Panc1 (cell line): ENCODE measurements around the gene SYPL2.

Experiments
- POLR2AphosphoS5 ChIP-seq: IDR thresholded peaks from 2 replicates; pipeline ENCODE4 v1.6.1; 2012; ENCODE audit warnings: mild to moderate bottlenecking, low read depth, low read length, moderate library complexity
- SIN3A ChIP-seq: IDR thresholded peaks from 2 replicates; pipeline ENCODE4 v1.6.1; 2012; ENCODE audit warnings: low read depth, mild to moderate bottlenecking, low read length, moderate library complexity, borderline replicate concordance; ENCODE audit not compliant: insufficient read depth
- TF ChIP-seq, protein P1 (sequence below): fragments of 450-650 bp; IDR thresholded peaks from 2 replicates; pipeline ENCODE4 v1.5.1; 2017; ENCODE audit warnings: mild to moderate bottlenecking
- TF ChIP-seq, protein P2 (sequence below), 2 experiments: IDR thresholded peaks; 2 replicates each; pipeline ENCODE4 v1.6.1; 2011 to 2012; ENCODE audit warnings: low read depth in 2 of 2, control low read depth in 1 of 2, low read length in 1 of 2, mild to moderate bottlenecking in 1 of 2, moderate library complexity in 1 of 2; ENCODE audit not compliant: insufficient read depth in 1 of 2

DNA sequence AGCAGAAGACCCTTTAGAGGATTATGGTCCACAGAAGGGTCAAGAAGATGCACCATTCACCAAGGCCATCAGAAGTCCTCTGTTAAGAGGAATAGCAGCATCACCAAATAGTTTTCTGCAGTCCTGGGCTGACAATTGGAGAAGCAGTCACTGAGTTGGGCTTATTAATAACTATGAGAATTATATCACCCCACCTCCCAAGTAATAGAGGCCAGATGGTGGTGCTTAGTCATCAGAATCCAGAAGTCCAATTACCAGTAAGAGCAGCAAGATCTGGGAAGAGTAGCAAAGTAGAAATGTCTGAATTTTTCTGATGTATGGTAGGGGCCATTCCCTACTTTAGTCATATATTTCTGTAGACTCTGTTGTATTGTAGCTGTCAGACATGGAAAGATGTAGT, 34.0 kb upstream of the SYPL2 start:
- TF ChIP-seq, protein P1, sequence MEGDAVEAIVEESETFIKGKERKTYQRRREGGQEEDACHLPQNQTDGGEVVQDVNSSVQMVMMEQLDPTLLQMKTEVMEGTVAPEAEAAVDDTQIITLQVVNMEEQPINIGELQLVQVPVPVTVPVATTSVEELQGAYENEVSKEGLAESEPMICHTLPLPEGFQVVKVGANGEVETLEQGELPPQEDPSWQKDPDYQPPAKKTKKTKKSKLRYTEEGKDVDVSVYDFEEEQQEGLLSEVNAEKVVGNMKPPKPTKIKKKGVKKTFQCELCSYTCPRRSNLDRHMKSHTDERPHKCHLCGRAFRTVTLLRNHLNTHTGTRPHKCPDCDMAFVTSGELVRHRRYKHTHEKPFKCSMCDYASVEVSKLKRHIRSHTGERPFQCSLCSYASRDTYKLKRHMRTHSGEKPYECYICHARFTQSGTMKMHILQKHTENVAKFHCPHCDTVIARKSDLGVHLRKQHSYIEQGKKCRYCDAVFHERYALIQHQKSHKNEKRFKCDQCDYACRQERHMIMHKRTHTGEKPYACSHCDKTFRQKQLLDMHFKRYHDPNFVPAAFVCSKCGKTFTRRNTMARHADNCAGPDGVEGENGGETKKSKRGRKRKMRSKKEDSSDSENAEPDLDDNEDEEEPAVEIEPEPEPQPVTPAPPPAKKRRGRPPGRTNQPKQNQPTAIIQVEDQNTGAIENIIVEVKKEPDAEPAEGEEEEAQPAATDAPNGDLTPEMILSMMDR: no peak
- TF ChIP-seq POLR2AphosphoS5 (no peak), SIN3A (no peak)
- TF ChIP-seq, protein P2, sequence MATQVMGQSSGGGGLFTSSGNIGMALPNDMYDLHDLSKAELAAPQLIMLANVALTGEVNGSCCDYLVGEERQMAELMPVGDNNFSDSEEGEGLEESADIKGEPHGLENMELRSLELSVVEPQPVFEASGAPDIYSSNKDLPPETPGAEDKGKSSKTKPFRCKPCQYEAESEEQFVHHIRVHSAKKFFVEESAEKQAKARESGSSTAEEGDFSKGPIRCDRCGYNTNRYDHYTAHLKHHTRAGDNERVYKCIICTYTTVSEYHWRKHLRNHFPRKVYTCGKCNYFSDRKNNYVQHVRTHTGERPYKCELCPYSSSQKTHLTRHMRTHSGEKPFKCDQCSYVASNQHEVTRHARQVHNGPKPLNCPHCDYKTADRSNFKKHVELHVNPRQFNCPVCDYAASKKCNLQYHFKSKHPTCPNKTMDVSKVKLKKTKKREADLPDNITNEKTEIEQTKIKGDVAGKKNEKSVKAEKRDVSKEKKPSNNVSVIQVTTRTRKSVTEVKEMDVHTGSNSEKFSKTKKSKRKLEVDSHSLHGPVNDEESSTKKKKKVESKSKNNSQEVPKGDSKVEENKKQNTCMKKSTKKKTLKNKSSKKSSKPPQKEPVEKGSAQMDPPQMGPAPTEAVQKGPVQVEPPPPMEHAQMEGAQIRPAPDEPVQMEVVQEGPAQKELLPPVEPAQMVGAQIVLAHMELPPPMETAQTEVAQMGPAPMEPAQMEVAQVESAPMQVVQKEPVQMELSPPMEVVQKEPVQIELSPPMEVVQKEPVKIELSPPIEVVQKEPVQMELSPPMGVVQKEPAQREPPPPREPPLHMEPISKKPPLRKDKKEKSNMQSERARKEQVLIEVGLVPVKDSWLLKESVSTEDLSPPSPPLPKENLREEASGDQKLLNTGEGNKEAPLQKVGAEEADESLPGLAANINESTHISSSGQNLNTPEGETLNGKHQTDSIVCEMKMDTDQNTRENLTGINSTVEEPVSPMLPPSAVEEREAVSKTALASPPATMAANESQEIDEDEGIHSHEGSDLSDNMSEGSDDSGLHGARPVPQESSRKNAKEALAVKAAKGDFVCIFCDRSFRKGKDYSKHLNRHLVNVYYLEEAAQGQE (IDR thresholded peaks at IDR 0.05; ENCODE audit: insufficient read depth in 1 of 2, low read depth in 2 of 2, low read length in 1 of 2): no peak
